ENCODE data around the gene TAF1C. TPM values are rescaled to one million over a fixed set of nuclear protein-coding genes. Genes with fewer than 3 reads are reported as not detected.

Gene TAF1C
- total RNA-seq (ENCODE audit: low replicate concordance), result 66.9 and 83.7 TPM in 2 replicates
- long read RNA-seq, partial matches to known transcripts, result 0 of 4 reads
- long read RNA-seq, other reads (novel, unspliced or antisense), result 4 of 4 reads

- peaks cover 5% of the 10 kb centered on the region for H3K36me3 Mint-ChIP-seq
- TF ChIP-seq CTCF (conservative IDR thresholded peaks at IDR 0.05), result peak; percentile 97
- peak within 1 kb of the TSS; percentile 66 for H3K27ac Mint-ChIP-seq
- H3K4me1 Mint-ChIP-seq (ENCODE audit: unreplicated experiment), result peaks cover 10% of the 10 kb centered on the region
- H3K27me3 Mint-ChIP-seq, result no peaks in the 10 kb centered on the region
- H3K9me3 Mint-ChIP-seq, result no peaks in the 10 kb centered on the region
- H3K4me3 Mint-ChIP-seq, result peak within 1 kb of the TSS; percentile 96
- DNase-seq (ENCODE audit: extremely low spot score, unreplicated experiment), result peak; percentile 94
Measured at GRCh38 chr16:84186685-84187437, at the start of gene TAF1C. Gene TAF1C, minus strand, starts transcription at chr16:84187057. Its CDS starts 2,069 bp downstream, at chr16:84184988.

GRCh38 chr16:84234321-84235241 lies 47.7 kb upstream of the TAF1C start:
- DNase-seq (ENCODE audit: extremely low spot score, unreplicated experiment), result no peak
- H3K27me3 Mint-ChIP-seq, result peaks cover 26% of the 10 kb centered on the region
- peak overlapping the region; percentile 58 for H3K27ac Mint-ChIP-seq
- no peaks in the 10 kb centered on the region for H3K36me3 Mint-ChIP-seq
- H3K9me3 Mint-ChIP-seq, result no peaks in the 10 kb centered on the region
- TF ChIP-seq CTCF (conservative IDR thresholded peaks at IDR 0.05), result no peak
- H3K4me1 Mint-ChIP-seq (ENCODE audit: unreplicated experiment), result peaks cover 22% of the 10 kb centered on the region
- no peak overlapping the region for H3K4me3 Mint-ChIP-seq

- Mint-ChIP-seq H3K4me1 (ENCODE audit: unreplicated experiment) (peaks cover 15% of the 10 kb centered on the region), H3K27me3 (peaks cover 18% of the 10 kb centered on the region), H3K27ac (no peak overlapping the region), H3K36me3 (no peaks in the 10 kb centered on the region), H3K4me3 (no peak overlapping the region), H3K9me3 (no peaks in the 10 kb centered on the region)
- no peak for DNase-seq (ENCODE audit: extremely low spot score, unreplicated experiment)
- no peak for TF ChIP-seq CTCF (conservative IDR thresholded peaks at IDR 0.05)
Measured at GRCh38 chr16:84233748-84234147, 46.9 kb upstream of the TAF1C start.

GRCh38 chr16:84232969-84233368 lies 46.1 kb upstream of the TAF1C start:
- no peak for TF ChIP-seq CTCF (conservative IDR thresholded peaks at IDR 0.05)
- Mint-ChIP-seq H3K27ac (no peak overlapping the region), H3K36me3 (no peaks in the 10 kb centered on the region), H3K27me3 (peaks cover 18% of the 10 kb centered on the region), H3K9me3 (no peaks in the 10 kb centered on the region), H3K4me1 (ENCODE audit: unreplicated experiment) (peaks cover 15% of the 10 kb centered on the region), H3K4me3 (no peak overlapping the region)
- DNase-seq (ENCODE audit: extremely low spot score, unreplicated experiment), result no peak

- peaks cover 13% of the 10 kb centered on the region for H3K27me3 Mint-ChIP-seq
- no peak for DNase-seq (ENCODE audit: extremely low spot score, unreplicated experiment)
Measured at GRCh38 chr16:84232060-84232459, 45.2 kb upstream of the TAF1C start.

More at GRCh38 chr16:84232060-84232459, 45.2 kb upstream of the TAF1C start:
- H3K4me1 Mint-ChIP-seq (ENCODE audit: unreplicated experiment), result peaks cover 20% of the 10 kb centered on the region
- H3K9me3 Mint-ChIP-seq, result no peaks in the 10 kb centered on the region
- no peak overlapping the region for H3K4me3 Mint-ChIP-seq
- no peak for TF ChIP-seq CTCF (conservative IDR thresholded peaks at IDR 0.05)
- H3K27ac Mint-ChIP-seq, result no peak overlapping the region
- H3K36me3 Mint-ChIP-seq, result no peaks in the 10 kb centered on the region
